Measurements from ENCODE around the gene NYNRIN. TPM values are rescaled to one million over a fixed set of nuclear protein-coding genes. Genes with fewer than 3 reads are reported as not detected.

NYNRIN gene
- total RNA-seq, 1 experiment from 2014 or later, result 2.7 TPM

DNA sequence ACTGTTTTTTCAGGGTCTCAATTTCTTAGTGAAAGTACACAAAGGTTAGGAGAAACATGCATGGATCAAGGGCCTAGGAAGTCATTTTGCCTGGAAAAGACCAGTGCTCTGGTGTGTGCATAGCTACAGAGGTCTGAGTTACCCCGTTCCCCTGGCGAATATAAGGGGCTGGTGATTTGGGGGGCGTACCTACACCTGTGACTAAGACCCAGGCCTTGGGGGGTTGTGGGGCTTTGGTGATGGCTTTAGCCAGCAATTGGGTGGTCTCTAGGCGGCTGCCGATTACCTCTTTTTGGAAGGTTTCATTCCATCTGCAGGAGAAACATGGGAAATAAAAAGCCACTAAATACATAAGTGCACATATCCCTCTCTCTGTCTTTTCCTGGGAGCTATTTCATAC is 42.7 kb downstream of the NYNRIN start:
- intact Hi-C loops (cut with micrococcal nuclease), result loop anchor here (5.0 kb wide), 1 partner anchor 236 kb away; no protein-coding TSS in a partner anchor
- no peaks in the 10 kb centered on the region for H3F3A ChIP-seq (ENCODE audit: low read length, unreplicated experiment)
- peaks cover 11% of the 10 kb centered on the region for H3K4me1 ChIP-seq (ENCODE audit: insufficient read depth, low read length)
- peak overlapping the region; percentile 97 for H3K4me2 ChIP-seq (ENCODE audit: low read length)
- no peaks in the 10 kb centered on the region for H3K9me2 ChIP-seq (replicated peaks; ENCODE audit: low read length)
- H2AFZ ChIP-seq (ENCODE audit: low read length), result no peak overlapping the region
- peaks cover 28% of the 10 kb centered on the region for H3K79me2 ChIP-seq (ENCODE audit: low read length)
- H3K36me3 ChIP-seq (ENCODE audit: low read depth, low read length), result peaks cover 18% of the 10 kb centered on the region; the same call in 1 of the 2 replicates
- DNase-seq (no peak), ATAC-seq (no peak)
- BruUV-seq (replicated peaks), result no TSS peak
- H4K20me1 ChIP-seq (ENCODE audit: low read length), result no peaks in the 10 kb centered on the region
- H3K27me3 ChIP-seq (ENCODE audit: low read length), result no peaks in the 10 kb centered on the region
- H3K9ac ChIP-seq (ENCODE audit: low read length), result peak overlapping the region; percentile 97
- CTCF ChIA-PET, result interaction anchor here (0.6 to 1.8 kb wide), 4 partner anchors 10 to 199 kb away, joined by 3 to 11 read pairs (median 3); partner anchors contain the start of gene TINF2
- POLR2A ChIA-PET (ENCODE audit: unreplicated experiment), result interaction anchor here (0.5 to 0.8 kb wide), 8 partner anchors 8 to 229 kb away, joined by 3 to 7 read pairs (median 4); partner anchors contain the start of genes CBLN3 and KHNYN
- no peaks in the 10 kb centered on the region for H3K9me3 ChIP-seq (ENCODE audit: low read length)
- H3K4me3 ChIP-seq (ENCODE audit: low read length), result peak overlapping the region; percentile 84
- TF ChIP-seq EZH2 (IDR thresholded peaks at IDR 0.05; ENCODE audit: low read length, unreplicated experiment), result no peak
- TF ChIP-seq EZH2phosphoT487 (IDR thresholded peaks at IDR 0.05; ENCODE audit: borderline replicate concordance, low read length), result no peak
- TF ChIP-seq, protein P1, sequence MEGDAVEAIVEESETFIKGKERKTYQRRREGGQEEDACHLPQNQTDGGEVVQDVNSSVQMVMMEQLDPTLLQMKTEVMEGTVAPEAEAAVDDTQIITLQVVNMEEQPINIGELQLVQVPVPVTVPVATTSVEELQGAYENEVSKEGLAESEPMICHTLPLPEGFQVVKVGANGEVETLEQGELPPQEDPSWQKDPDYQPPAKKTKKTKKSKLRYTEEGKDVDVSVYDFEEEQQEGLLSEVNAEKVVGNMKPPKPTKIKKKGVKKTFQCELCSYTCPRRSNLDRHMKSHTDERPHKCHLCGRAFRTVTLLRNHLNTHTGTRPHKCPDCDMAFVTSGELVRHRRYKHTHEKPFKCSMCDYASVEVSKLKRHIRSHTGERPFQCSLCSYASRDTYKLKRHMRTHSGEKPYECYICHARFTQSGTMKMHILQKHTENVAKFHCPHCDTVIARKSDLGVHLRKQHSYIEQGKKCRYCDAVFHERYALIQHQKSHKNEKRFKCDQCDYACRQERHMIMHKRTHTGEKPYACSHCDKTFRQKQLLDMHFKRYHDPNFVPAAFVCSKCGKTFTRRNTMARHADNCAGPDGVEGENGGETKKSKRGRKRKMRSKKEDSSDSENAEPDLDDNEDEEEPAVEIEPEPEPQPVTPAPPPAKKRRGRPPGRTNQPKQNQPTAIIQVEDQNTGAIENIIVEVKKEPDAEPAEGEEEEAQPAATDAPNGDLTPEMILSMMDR (conservative IDR thresholded peaks at IDR 0.05; ENCODE audit: low read depth, low read length), result no peak
- peak overlapping the region; percentile 97 for H3K27ac ChIP-seq (ENCODE audit: low read length)

DNA sequence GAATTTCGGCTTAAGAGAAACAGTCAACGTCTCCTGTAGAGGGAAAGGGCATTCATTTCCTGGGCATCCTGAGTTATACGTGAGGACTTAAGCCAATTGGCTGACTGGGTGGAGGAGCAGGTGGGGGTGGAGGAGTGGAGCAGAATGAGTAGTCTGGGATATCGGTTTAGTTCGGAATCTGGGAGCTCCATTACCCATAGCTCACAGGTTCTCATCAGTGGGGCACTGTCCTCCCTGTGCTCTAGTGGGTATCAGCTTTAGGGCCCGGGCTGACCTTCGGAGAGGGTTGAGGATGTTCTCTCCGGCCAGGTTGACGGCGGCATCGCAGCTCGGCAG is 43.1 kb downstream of the NYNRIN start:
- DNase-seq, result peak; percentile 46
- ChIA-PET CTCF (interaction anchor here (0.6 to 1.8 kb wide), 3 partner anchors 10 to 199 kb away, joined by 3 to 11 read pairs (median 3); partner anchors contain the start of gene TINF2), POLR2A (ENCODE audit: unreplicated experiment) (interaction anchor here (0.5 to 0.8 kb wide), 7 partner anchors 8 to 230 kb away, joined by 3 to 5 read pairs (median 3); partner anchors contain the start of genes CBLN3 and KHNYN)
- Histone ChIP-seq H3K36me3 (ENCODE audit: low read depth, low read length) (peaks cover 17% of the 10 kb centered on the region; the same call in 1 of the 2 replicates), H3K9me3 (ENCODE audit: low read length) (no peaks in the 10 kb centered on the region), H3K79me2 (ENCODE audit: low read length) (peaks cover 28% of the 10 kb centered on the region), H3K27ac (ENCODE audit: low read length) (peak overlapping the region; percentile 97), H2AFZ (ENCODE audit: low read length) (peak overlapping the region; percentile 87; the same call in 1 of the 2 replicates), H3K4me1 (ENCODE audit: insufficient read depth, low read length) (peaks cover 10% of the 10 kb centered on the region), H3F3A (ENCODE audit: low read length, unreplicated experiment) (no peaks in the 10 kb centered on the region), H4K20me1 (ENCODE audit: low read length) (no peaks in the 10 kb centered on the region), H3K9me2 (replicated peaks; ENCODE audit: low read length) (no peaks in the 10 kb centered on the region), H3K27me3 (ENCODE audit: low read length) (no peaks in the 10 kb centered on the region), H3K4me2 (ENCODE audit: low read length) (peak overlapping the region; percentile 97), H3K4me3 (ENCODE audit: low read length) (peak overlapping the region; percentile 84), H3K9ac (ENCODE audit: low read length) (peak overlapping the region; percentile 97)
- ATAC-seq, result peak; percentile 42
- BruUV-seq (replicated peaks), result no TSS peak
- intact Hi-C loops (cut with micrococcal nuclease), result loop anchor here (2.0 to 5.0 kb wide), 2 partner anchors 75 to 235 kb away; no protein-coding TSS in a partner anchor
- TF ChIP-seq EZH2 (IDR thresholded peaks at IDR 0.05; ENCODE audit: low read length, unreplicated experiment) (no peak), EZH2phosphoT487 (IDR thresholded peaks at IDR 0.05; ENCODE audit: borderline replicate concordance, low read length) (no peak)
- TF ChIP-seq, protein P1 (conservative IDR thresholded peaks at IDR 0.05; ENCODE audit: low read depth, low read length), result no peak

All from PC-3 (cell line).